A375 (cell line): ENCODE measurements around the gene ROCK1. TPM values are rescaled to one million over a fixed set of nuclear protein-coding genes. Genes with fewer than 3 reads are reported as not detected.

ENCODE experiments used
- small RNA-seq: library from RNA; depleted of rRNA; stranded (forward); fragments of <200 nt; gene quantifications from one replicate; pipeline ENCODE3, GENCODE V24; 2014
- total RNA-seq: library from RNA; depleted of rRNA; stranded (reverse); fragments of >200 nt; shearing (Covaris generic); gene quantifications from 2 replicates; pipeline ENCODE4 v1.2.3, GENCODE V29; 2014; rRNA removed

Gene ROCK1
- total RNA-seq = 13.9 and 15.3 TPM in 2 replicates

DNA sequence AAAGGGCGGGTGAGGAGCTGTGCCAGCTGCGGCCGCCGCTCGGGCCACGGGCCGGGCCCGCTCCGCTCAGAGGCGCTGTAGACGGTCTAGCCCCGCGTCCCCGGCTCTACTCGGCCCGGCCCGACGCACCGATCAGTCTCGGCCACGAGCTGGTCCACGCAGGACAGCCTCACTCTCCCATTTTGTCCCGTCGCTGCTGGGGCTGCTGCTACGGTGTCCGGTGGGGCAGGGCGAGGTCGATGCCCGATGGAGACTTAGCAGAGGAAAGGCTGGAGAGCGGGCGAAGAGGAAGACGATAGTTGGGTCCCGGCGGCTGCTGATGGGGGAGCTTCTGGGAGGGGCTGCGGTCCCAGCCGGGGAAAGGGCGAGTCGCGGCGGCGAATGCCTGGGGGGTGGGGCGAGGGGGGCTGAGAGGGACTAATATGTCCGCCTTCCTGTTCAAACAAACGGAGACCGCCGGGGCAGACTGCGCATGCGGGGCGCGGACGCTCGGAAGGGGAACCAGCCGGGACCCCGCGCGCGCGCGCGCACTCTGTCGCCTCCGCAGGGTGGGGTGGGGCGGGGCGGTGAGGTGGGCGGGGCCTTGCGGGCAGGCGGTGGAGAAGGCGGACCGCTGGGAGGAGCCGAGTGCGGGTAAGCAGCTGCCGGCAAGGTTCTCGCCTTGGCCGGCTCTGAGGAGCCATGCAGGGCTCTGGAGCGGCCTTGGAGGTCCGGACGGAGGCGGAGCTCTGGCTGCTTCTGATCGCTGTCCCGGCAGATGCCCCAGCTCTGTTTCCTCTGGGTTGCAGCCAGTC lies at the start of gene ROCK1:
Gene ROCK1 (minus strand): TSS at position 468 of the 794 bp plus-strand sequence. CDS start 903 bp downstream, outside the sequence.

Small RNA genes within 50 kb of the gene (small RNA-seq; reads per million reads assigned to genes)
- gene RNU6-120P = not detected

Other genes starting within 250 kb of the ROCK1 start
- 2.2 and 3.6 TPM in 2 replicates for gene GREB1L, start 130.4 kb upstream of the ROCK1 start, total RNA-seq